HG03469 (cell line): Measurements from ENCODE around the gene CHCHD10.

ENCODE experiments used
- ATAC-seq: cut with Tn5 transposase; IDR thresholded peaks from one replicate; pipeline ENCODE4 v1.9.1; 2021; ENCODE audit warnings: mild to moderate bottlenecking, moderate library complexity, moderate number of reproducible peaks; ENCODE audit not compliant: unreplicated experiment

Gene CHCHD10

GRCh38 chr22:23787910-23788309, 20.1 kb upstream of the CHCHD10 start:
- no peak for ATAC-seq

- ATAC-seq: no peak
These were observed 19.8 kb upstream of the CHCHD10 start for GRCh38 chr22:23787600-23787896.

DNA sequence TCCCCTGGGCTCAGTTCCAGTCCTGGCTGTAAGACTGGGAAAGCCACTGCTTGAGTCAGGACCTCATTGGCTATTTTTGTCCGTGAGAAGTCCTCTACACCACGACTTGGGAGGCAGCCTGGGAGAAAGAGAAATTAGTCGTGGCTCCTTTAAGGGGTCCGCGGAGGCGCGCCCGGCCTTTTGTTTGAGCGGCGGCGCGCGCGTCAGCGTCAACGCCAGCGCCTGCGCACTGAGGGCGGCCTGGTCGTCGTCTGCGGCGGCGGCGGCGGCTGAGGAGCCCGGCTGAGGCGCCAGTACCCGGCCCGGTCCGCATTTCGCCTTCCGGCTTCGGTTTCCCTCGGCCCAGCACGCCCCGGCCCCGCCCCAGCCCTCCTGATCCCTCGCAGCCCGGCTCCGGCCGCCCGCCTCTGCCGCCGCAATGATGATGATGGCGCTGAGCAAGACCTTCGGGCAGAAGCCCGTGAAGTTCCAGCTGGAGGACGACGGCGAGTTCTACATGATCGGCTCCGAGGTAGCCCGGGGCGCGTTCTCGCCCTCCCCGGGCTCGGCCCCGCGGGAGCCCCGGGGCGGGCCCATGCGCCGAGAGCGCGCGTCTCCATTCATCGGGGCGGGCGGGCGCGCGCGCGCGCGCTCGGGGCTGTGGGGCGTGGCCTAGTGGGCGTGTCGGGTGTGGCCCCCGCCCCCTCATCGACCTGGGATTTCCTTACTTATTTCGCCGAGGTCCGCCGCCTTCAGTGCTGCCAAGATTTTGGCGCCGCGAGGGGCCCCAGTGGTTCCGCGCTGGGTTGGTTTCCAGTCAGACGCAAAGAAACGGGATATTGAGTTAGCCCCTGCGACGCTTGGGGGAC, 19.2 kb upstream of the CHCHD10 start, which contains the start of gene SMARCB1:
Gene SMARCB1, plus strand, starts transcription at position 215 of the 848 bp plus-strand sequence. Its CDS starts 204 bp downstream, at position 419.
- no peak for ATAC-seq

GRCh38 chr22:23786261-23786710, 18.5 kb upstream of the CHCHD10 start:
- ATAC-seq: no peak

- ATAC-seq: no peak
These were observed 16.5 kb upstream of the CHCHD10 start for GRCh38 chr22:23784215-23784732.

DNA sequence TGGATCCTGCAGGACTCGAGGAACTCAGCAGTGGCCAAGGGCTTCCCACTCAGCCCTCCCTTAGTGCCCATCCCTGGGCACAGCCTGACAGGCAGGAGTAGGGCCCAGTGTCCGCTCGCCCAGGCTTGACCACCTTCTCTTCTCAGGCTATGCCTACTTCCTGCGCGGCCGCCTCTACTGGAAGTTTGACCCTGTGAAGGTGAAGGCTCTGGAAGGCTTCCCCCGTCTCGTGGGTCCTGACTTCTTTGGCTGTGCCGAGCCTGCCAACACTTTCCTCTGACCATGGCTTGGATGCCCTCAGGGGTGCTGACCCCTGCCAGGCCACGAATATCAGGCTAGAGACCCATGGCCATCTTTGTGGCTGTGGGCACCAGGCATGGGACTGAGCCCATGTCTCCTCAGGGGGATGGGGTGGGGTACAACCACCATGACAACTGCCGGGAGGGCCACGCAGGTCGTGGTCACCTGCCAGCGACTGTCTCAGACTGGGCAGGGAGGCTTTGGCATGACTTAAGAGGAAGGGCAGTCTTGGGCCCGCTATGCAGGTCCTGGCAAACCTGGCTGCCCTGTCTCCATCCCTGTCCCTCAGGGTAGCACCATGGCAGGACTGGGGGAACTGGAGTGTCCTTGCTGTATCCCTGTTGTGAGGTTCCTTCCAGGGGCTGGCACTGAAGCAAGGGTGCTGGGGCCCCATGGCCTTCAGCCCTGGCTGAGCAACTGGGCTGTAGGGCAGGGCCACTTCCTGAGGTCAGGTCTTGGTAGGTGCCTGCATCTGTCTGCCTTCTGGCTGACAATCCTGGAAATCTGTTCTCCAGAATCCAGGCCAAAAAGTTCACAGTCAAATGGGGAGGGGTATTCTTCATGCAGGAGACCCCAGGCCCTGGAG, 15.7 kb upstream of the CHCHD10 start:
- no peak for ATAC-seq

DNA sequence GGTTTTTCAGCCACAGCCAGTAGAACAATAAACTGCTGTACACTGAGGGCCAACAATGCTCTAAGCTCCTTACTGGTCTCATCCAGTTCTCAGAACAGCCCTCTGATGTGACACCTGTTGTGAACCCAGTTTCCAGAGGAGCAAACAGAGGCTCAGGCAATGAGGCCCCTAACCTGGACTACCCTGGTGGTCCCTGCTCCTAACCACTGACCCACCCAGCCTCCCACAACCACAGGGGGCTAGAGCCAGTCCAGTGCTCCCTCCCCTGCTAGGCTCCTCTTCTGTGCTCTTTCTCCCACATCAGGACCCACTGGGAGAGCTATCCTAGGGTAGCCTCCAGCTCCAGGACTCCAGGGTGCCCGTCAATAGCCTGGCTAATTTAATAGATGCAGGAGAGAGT, 14.9 kb upstream of the CHCHD10 start:
- ATAC-seq: no peak

- no peak for ATAC-seq
These were observed 14.5 kb upstream of the CHCHD10 start for GRCh38 chr22:23782252-23782651.

DNA sequence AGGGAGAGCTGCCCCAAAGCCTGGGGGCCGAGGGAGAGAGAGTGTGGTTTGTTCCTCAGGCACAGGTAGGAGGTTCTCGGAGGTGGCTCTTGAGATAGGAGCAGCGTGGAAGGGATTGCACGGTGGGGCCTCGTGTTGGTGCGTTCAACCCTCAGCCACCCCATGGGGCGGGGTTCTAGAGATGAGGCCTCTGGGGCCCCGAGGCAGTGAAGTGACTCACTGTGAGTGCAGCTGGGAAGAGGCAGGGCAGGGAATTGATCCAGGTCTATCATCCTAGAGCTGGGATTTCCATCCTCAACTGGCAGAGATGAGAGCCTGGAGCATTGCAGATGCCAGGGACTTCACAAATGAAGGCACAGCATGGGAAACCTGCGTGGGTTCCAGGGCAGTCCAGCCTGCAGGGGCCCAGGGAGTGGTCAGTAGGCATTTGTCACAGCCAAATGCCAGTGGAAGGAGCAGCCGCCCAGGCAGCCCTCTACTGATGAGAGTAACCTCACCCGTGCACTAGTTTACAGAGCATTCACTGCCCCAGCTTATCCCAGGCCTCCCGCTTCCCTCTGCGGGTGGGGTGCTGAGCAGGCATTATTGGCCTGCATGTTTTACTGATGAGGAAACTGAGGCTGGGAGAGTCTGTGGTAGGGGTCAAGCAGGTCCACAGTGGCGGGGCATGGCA, 13.9 kb upstream of the CHCHD10 start:
- no peak for ATAC-seq

DNA sequence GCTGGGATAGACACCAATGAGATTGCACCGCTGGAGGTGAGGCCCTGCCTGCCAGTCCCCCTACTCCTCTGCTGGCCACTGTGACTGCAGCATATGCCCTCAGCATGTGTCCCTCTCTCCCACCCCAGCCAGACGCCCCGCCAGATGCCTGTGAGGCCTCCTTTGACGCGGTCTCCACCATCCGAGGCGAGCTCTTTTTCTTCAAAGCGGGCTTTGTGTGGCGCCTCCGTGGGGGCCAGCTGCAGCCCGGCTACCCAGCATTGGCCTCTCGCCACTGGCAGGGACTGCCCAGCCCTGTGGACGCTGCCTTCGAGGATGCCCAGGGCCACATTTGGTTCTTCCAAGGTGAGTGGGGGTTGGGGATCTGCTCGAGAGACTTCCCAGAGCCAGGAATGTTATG, 13.3 kb upstream of the CHCHD10 start:
- ATAC-seq: no peak

GRCh38 chr22:23780146-23780748, 12.5 kb upstream of the CHCHD10 start:
- ATAC-seq: no peak

GRCh38 chr22:23779731-23780130, 12.0 kb upstream of the CHCHD10 start:
- ATAC-seq: no peak

DNA sequence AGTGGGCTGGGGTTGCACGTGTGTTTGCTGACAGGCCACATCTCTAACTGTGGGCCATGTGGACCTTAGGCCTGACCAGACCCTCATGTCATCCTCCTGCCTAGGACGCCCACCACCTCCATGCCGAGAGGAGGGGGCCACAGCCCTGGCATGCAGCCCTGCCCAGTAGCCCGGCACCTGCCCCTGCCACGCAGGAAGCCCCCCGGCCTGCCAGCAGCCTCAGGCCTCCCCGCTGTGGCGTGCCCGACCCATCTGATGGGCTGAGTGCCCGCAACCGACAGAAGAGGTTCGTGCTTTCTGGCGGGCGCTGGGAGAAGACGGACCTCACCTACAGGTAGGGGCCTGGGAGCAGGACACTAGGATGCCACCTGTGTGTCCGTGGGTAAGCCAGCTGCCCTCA, 11.3 kb upstream of the CHCHD10 start:
- no peak for ATAC-seq

DNA sequence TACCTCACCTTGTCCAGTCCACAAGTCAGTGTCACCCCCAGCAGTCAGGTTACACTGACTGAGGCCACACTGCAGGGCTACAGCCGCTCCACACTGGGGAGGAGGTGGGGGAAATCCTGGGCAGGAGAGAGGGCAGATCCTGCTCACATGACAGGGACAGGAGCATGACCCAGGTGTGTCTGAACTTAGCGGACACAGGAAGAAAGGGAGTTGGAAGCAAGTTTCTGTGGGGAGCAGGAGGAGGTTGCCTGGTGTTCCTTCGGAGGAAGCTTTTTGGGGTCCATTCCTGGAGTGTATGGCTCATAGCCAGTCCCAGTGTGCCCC, 10.8 kb upstream of the CHCHD10 start:
- no peak for ATAC-seq

DNA sequence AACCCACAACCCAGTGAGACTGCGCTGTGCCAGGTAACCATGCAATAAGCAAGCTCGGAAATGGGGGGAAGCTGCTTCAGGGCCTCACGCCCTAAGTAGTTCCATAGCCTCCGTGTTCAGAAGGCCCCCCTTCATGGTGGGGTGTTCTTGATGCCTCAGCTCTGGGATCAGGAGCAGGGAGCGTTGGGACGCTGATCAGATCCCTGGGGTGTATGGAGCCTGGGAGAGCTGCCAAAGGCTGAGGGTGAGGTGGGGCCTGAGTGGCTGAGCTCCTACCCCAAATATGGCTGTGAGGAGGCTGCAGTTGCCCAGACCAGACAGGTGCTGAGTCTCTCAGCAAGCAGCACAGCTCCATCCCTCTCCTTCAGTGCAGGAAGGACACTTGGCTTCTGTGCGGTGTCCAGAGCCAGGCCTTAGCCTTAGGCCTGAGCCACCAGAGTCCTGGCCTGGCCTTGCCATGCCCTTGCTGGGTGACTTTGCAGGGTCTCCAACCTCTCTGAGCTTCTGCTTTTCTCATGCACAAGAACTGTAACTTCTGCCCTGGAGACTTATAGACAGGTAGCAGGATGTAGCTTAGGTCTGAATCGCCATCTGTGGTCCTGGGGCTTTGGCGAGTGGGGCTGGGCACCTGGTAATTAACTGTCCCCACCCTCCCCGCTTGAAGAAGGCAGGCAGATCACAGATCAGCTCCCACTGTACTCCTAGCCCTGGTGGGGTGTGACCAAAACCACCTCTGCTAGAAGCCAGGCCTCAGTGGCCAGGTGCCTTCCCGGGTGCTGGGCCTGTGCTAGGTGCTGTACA, 10.2 kb upstream of the CHCHD10 start:
- no peak for ATAC-seq

GRCh38 chr22:23775779-23776375, 8.1 kb upstream of the CHCHD10 start:
- ATAC-seq: no peak

DNA sequence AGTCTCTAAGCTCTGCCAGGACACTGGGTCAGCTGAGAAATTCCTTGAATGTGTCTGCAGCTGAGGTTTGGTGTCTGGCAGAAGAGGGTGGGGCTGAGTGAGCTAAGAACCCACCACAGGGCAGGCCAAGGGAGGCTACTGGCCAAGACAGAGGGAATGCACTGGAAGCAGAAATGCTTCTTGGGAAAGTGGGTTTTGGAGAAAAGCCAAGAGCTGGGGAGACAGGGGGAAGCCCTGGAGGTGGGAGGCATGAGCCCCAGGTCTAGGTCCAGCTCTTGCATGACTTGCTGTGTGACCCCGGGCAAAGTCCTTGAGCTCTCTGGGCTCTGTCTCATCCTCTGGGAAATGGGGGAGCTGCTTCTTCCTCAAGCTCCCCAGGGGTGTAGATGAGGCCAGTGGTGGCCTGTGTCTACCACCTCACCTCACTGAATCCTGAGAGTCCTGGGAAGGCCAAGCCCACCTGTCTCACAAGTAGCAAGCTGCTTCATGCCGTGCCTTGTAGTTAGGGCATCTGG, 7.2 kb upstream of the CHCHD10 start:
- no peak for ATAC-seq

- no peak for ATAC-seq
These were observed 6.5 kb upstream of the CHCHD10 start for GRCh38 chr22:23774114-23774921.
